IPS-15b (cell line): ENCODE data around the gene METTL25B.
A peak's percentile ranks its signal among the peaks of the same experiment; 100 is the strongest.

Source experiments
- H3K27me3 ChIP-seq: one replicate; pipeline ENCODE4 v1.6.1; 2013; ENCODE audit warnings: low read length; ENCODE audit not compliant: control insufficient read depth, insufficient read depth
- H3K36me3 ChIP-seq: one replicate; pipeline ENCODE4 v1.6.1; 2013; ENCODE audit warnings: low read length; ENCODE audit not compliant: control insufficient read depth, insufficient read depth
- H3K4me1 ChIP-seq: one replicate; pipeline ENCODE4 v1.6.1; 2013; ENCODE audit warnings: mild to moderate bottlenecking, low read length; ENCODE audit not compliant: control insufficient read depth, insufficient read depth
- H3K4me3 ChIP-seq: one replicate; pipeline ENCODE4 v1.5.1; 2013; ENCODE audit warnings: low read depth, low read length
- H3K9ac ChIP-seq: one replicate; pipeline ENCODE4 v1.6.1; 2013; ENCODE audit warnings: low read depth, mild to moderate bottlenecking, low read length
- H3K9me3 ChIP-seq: one replicate; pipeline ENCODE4 v1.6.1; 2013; ENCODE audit warnings: mild to moderate bottlenecking, low read length; ENCODE audit not compliant: control insufficient read depth, insufficient read depth

METTL25B gene

GRCh38 chr1:156740237-156740740 is 12.0 kb downstream of the METTL25B start:
- H3K36me3 ChIP-seq: peaks cover 28% of the 10 kb centered on the region
- H3K4me1 ChIP-seq: peaks cover 5% of the 10 kb centered on the region
- H3K27me3 ChIP-seq: no peaks in the 10 kb centered on the region
- H3K4me3 ChIP-seq: peak overlapping the region; percentile 96
- no peaks in the 10 kb centered on the region for H3K9me3 ChIP-seq
- peak overlapping the region; percentile 94 for H3K9ac ChIP-seq

- H3K9ac ChIP-seq: peak within 1 kb of the TSS; percentile 94
- peaks cover 7% of the 10 kb centered on the region for H3K4me1 ChIP-seq
- H3K9me3 ChIP-seq: no peaks in the 10 kb centered on the region
- peaks cover 28% of the 10 kb centered on the region for H3K36me3 ChIP-seq
- no peaks in the 10 kb centered on the region for H3K27me3 ChIP-seq
- peak within 1 kb of the TSS; percentile 96 for H3K4me3 ChIP-seq
Measured at GRCh38 chr1:156740741-156741480, 12.6 kb downstream of the METTL25B start, which contains the start of gene MRPL24. TSS of gene MRPL24 (minus strand) at chr1:156741088. CDS start at chr1:156738704, 2,384 bp downstream.

GRCh38 chr1:156741481-156741983 is 13.3 kb downstream of the METTL25B start:
- Histone ChIP-seq H3K9me3 (no peaks in the 10 kb centered on the region), H3K4me3 (peak overlapping the region; percentile 42), H3K27me3 (no peaks in the 10 kb centered on the region), H3K36me3 (peaks cover 28% of the 10 kb centered on the region), H3K9ac (peak overlapping the region; percentile 56), H3K4me1 (peaks cover 13% of the 10 kb centered on the region)

DNA sequence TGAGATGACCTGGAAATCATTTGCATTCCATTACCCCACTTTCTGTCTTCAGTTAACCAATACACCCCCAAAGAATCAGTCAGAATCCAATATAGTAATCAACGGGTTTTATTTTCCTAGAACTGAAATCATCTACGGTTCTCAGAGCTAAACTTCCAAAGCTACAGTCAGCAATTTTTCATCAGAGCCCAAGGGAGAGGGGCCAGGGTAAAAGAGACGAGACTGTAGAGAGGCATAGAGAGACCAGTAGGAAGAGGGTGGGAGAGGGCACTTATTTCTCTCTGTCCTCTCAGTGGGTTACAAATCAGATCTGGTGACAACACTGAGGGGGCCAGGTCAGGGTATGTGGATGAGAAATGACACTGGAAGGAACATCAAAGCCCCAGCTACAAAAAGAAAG is 13.7 kb downstream of the METTL25B start:
- Histone ChIP-seq H3K9ac (no peak overlapping the region), H3K36me3 (peaks cover 25% of the 10 kb centered on the region), H3K9me3 (no peaks in the 10 kb centered on the region), H3K4me3 (no peak overlapping the region), H3K4me1 (peaks cover 13% of the 10 kb centered on the region), H3K27me3 (no peaks in the 10 kb centered on the region)

- no peak overlapping the region for H3K4me3 ChIP-seq
Measured at GRCh38 chr1:156742801-156743200, 14.5 kb downstream of the METTL25B start.

GRCh38 chr1:156743367-156744302 is 15.4 kb downstream of the METTL25B start:
- H3K36me3 ChIP-seq: peaks cover 23% of the 10 kb centered on the region
- no peaks in the 10 kb centered on the region for H3K9me3 ChIP-seq
- H3K4me1 ChIP-seq: peaks cover 24% of the 10 kb centered on the region
- H3K9ac ChIP-seq: no peak overlapping the region
- H3K27me3 ChIP-seq: no peaks in the 10 kb centered on the region
- H3K4me3 ChIP-seq: no peak overlapping the region

More at GRCh38 chr1:156742801-156743200, 14.5 kb downstream of the METTL25B start:
- H3K4me1 ChIP-seq: peaks cover 16% of the 10 kb centered on the region
- H3K27me3 ChIP-seq: no peaks in the 10 kb centered on the region
- peaks cover 21% of the 10 kb centered on the region for H3K36me3 ChIP-seq
- no peaks in the 10 kb centered on the region for H3K9me3 ChIP-seq
- no peak overlapping the region for H3K9ac ChIP-seq

DNA sequence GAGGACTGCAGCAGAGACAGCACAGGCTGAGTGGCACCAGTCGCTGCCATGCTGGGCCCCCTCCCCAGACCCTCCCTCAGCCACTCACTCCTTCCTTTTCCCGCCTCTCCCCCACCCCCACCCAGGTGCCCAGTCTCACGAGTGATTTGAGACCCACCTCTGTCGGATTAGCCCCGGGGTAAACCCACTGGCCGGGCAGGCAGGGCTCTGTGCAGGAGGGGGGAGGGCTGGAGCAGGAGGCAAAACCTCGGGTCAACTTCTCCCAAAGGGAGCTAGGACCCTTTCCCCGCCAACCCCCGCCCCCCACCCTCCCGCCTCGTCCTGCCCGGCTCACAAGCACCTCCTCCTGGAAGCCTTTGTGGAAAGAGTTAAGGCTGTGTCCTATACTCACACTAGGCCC is 16.1 kb downstream of the METTL25B start:
- Histone ChIP-seq H3K4me3 (no peak overlapping the region), H3K9ac (peak overlapping the region; percentile 47), H3K9me3 (no peaks in the 10 kb centered on the region), H3K27me3 (peaks cover under 1% of the 10 kb centered on the region), H3K4me1 (peaks cover 31% of the 10 kb centered on the region), H3K36me3 (peaks cover 23% of the 10 kb centered on the region)

DNA sequence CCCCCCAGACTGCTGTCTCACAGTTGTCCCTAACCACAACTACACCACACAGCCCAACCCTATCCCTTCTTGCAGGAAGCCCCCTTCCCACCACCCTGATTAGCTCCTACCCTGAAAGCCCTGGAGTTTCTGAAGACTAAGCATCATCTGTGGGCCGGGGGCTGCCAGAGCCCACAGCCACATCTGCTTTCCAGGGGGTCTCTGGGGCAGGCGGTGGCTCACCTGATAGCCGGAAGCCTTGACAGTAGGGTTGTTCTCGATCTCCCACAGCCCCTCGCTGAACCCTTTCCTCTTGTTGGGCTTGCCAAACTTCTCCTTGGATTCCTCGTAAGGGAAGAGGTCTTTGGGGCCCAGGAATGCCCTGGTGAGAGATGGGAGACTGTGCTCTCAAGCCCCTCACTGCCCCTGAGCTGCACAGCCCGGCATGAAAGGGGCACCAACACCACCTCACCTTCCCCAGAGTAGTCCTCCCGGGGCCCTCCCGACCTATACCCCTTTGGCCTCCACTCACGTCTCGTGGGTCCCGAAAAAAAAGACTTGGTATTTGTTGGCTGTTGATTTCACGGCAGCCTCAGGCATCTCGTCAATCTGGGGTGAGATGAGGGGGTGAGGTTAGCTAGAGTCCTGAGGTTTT is 16.6 kb downstream of the METTL25B start:
- H3K4me3 ChIP-seq: no peak overlapping the region
- peaks cover 23% of the 10 kb centered on the region for H3K36me3 ChIP-seq
- H3K9ac ChIP-seq: peak overlapping the region; percentile 47
- H3K27me3 ChIP-seq: peaks cover 4% of the 10 kb centered on the region
- peaks cover 36% of the 10 kb centered on the region for H3K4me1 ChIP-seq
- no peaks in the 10 kb centered on the region for H3K9me3 ChIP-seq

DNA sequence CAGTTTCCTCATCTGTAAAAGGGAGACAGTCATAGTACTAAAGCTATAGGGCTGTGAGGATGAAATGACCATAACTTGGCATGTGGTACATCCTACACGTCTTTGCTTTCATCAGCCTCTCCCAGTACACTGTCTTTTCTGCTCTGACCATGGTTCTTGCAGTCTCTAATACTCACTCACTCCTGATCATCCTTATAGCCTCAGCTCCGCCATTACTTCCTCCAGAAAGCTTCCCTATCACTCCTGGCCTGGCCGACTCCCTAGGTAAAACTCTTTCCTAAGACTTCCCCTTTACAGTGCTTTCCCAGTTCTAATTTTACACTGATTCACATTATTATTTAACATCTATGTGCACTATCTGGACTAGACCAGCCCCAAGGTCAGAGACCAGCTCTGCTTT is 17.6 kb downstream of the METTL25B start:
- Histone ChIP-seq H3K27me3 (peaks cover 4% of the 10 kb centered on the region), H3K9me3 (no peaks in the 10 kb centered on the region), H3K4me1 (peaks cover 39% of the 10 kb centered on the region), H3K9ac (peak overlapping the region; percentile 5), H3K4me3 (peak overlapping the region; percentile 76), H3K36me3 (peaks cover 23% of the 10 kb centered on the region)

- peak overlapping the region; percentile 76 for H3K4me3 ChIP-seq
- peaks cover 23% of the 10 kb centered on the region for H3K36me3 ChIP-seq
- no peaks in the 10 kb centered on the region for H3K9me3 ChIP-seq
- peaks cover 4% of the 10 kb centered on the region for H3K27me3 ChIP-seq
- peaks cover 38% of the 10 kb centered on the region for H3K4me1 ChIP-seq
- peak overlapping the region; percentile 5 for H3K9ac ChIP-seq
Measured at GRCh38 chr1:156746406-156746727, 18.1 kb downstream of the METTL25B start.
